ENCODE measurements around the gene TSPY1. TPM values are rescaled to one million over a fixed set of nuclear protein-coding genes. Genes with fewer than 3 reads are reported as not detected.
"Not testable (repeated sequence)": the region's sequence is repeated elsewhere in the genome, so short reads cannot be mapped to it uniquely, and the experiment has no call there.

TSPY1 gene, protein sequence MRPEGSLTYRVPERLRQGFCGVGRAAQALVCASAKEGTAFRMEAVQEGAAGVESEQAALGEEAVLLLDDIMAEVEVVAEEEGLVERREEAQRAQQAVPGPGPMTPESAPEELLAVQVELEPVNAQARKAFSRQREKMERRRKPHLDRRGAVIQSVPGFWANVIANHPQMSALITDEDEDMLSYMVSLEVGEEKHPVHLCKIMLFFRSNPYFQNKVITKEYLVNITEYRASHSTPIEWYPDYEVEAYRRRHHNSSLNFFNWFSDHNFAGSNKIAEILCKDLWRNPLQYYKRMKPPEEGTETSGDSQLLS
- total RNA-seq (not detected in 2 replicates), polyA plus RNA-seq (not detected in 2 replicates), polyA minus RNA-seq (not detected in 2 replicates)
- not detected for total RNA-seq (2013)

DNA sequence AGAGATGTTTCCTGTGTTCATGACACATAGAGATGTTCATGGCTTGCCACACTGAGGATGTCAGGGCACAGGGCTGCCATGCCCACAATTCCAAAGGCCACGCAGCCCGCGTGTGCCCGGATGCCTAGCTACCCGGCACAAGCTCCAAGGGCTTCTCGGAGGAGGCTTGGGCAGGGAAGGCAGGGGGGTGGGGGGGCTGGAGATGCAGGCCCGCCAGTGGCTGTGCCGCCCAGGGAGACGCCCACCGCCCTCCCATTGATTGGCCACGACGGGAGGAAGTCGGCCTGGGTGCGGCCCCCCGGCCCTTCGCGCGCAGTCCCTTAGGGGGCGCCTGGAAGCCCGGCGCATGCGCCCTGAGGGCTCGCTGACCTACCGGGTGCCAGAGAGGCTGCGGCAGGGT is at the start of gene TSPY1:
TSS of gene TSPY1 (plus strand) at position 301 of the 400 bp plus-strand sequence. CDS start at position 347, 46 bp downstream.
- H3K27me3 Mint-ChIP-seq; H3K9ac ChIP-seq (ENCODE audit: low read length); H3K4me3 ChIP-seq (ENCODE audit: control extremely low read depth in 1 of 5, extremely low read depth in 1 of 5, insufficient read depth in 1 of 5, low read depth in 2 of 5, low read length in 4 of 5); H3K9me3 ChIP-seq (ENCODE audit: control extremely low read depth in 1 of 3, control insufficient read depth in 2 of 3, insufficient read depth in 1 of 3, low read length in 2 of 3); H3K36me3 ChIP-seq (replicated peaks in 1 of 2; ENCODE audit: control extremely low read depth in 1 of 2, control insufficient read depth in 1 of 2, extremely low read depth in 1 of 2, insufficient read depth in 2 of 2, low read length in 1 of 2); H3K4me2 ChIP-seq (replicated peaks; ENCODE audit: low read depth, low read length, poor library complexity, severe bottlenecking); POLR2A ChIA-PET; H2AFZ ChIP-seq (ENCODE audit: insufficient read depth, low read depth, low read length, poor library complexity, severe bottlenecking); H3K9me3 Mint-ChIP-seq (ENCODE audit: insufficient read depth); H3K4me3 Mint-ChIP-seq; H3K27ac ChIP-seq (ENCODE audit: low read length in 2 of 2); H3K27ac Mint-ChIP-seq; H3K4me1 ChIP-seq (ENCODE audit: control insufficient read depth in 2 of 2, insufficient read depth in 2 of 2, low read length in 2 of 2); H3K27me3 ChIP-seq (replicated peaks in 1 of 4; ENCODE audit: control extremely low read depth in 1 of 4, control insufficient read depth in 3 of 4, insufficient read depth in 4 of 4, low read length in 3 of 4); DNase-seq; ATAC-seq (ENCODE audit: low read depth); CTCF ChIA-PET; H3K4me1 Mint-ChIP-seq; intact Hi-C loops (cut with micrococcal nuclease); H3K79me2 ChIP-seq (ENCODE audit: control insufficient read depth, insufficient read depth, low read length); H4K20me1 ChIP-seq (ENCODE audit: control insufficient read depth, insufficient read depth, low read length, poor library complexity, severe bottlenecking): not testable (repeated sequence)
- no CpG with 5 or more reads among the region's 25 CpGs for WGBS (ENCODE audit: insufficient coverage)

DNA sequence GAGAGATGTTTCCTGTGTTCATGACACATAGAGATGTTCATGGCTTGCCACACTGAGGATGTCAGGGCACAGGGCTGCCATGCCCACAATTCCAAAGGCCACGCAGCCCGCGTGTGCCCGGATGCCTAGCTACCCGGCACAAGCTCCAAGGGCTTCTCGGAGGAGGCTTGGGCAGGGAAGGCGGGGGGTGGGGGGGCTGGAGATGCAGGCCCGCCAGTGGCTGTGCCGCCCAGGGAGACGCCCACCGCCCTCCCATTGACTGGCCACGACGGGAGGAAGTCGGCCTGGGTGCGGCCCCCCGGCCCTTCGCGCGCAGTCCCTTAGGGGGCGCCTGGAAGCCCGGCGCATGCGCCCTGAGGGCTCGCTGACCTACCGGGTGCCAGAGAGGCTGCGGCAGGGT is 20.2 kb downstream of the TSPY1 start, which contains the start of gene TSPY9:
TSS of gene TSPY9 (plus strand) at position 301 of the 400 bp plus-strand sequence. CDS start at position 347, 46 bp downstream.
- H3K27me3 Mint-ChIP-seq; H3K4me2 ChIP-seq (replicated peaks; ENCODE audit: low read depth, low read length, poor library complexity, severe bottlenecking); H3K4me1 ChIP-seq (ENCODE audit: control insufficient read depth in 2 of 2, insufficient read depth in 2 of 2, low read length in 2 of 2); H3K9me3 Mint-ChIP-seq (ENCODE audit: insufficient read depth); H3K4me3 Mint-ChIP-seq; H2AFZ ChIP-seq (ENCODE audit: insufficient read depth, low read depth, low read length, poor library complexity, severe bottlenecking); ATAC-seq (ENCODE audit: low read depth); H3K27ac ChIP-seq (ENCODE audit: low read length in 2 of 2); H4K20me1 ChIP-seq (ENCODE audit: control insufficient read depth, insufficient read depth, low read length, poor library complexity, severe bottlenecking); H3K4me3 ChIP-seq (ENCODE audit: control extremely low read depth in 1 of 5, extremely low read depth in 1 of 5, insufficient read depth in 1 of 5, low read depth in 2 of 5, low read length in 4 of 5); H3K79me2 ChIP-seq (ENCODE audit: control insufficient read depth, insufficient read depth, low read length); H3K4me1 Mint-ChIP-seq; H3K27ac Mint-ChIP-seq; H3K9me3 ChIP-seq (ENCODE audit: control extremely low read depth in 1 of 3, control insufficient read depth in 2 of 3, insufficient read depth in 1 of 3, low read length in 2 of 3); DNase-seq; H3K9ac ChIP-seq (ENCODE audit: low read length); H3K27me3 ChIP-seq (replicated peaks in 1 of 4; ENCODE audit: control extremely low read depth in 1 of 4, control insufficient read depth in 3 of 4, insufficient read depth in 4 of 4, low read length in 3 of 4); intact Hi-C loops (cut with micrococcal nuclease); POLR2A ChIA-PET; CTCF ChIA-PET; H3K36me3 ChIP-seq (replicated peaks in 1 of 2; ENCODE audit: control extremely low read depth in 1 of 2, control insufficient read depth in 1 of 2, extremely low read depth in 1 of 2, insufficient read depth in 2 of 2, low read length in 1 of 2): not testable (repeated sequence)
- no CpG with 5 or more reads among the region's 26 CpGs for WGBS (ENCODE audit: insufficient coverage)

- no CpG with 5 or more reads among the region's 6 CpGs for WGBS (ENCODE audit: insufficient coverage)
- ATAC-seq (ENCODE audit: low read depth); H3K4me3 ChIP-seq (ENCODE audit: control extremely low read depth in 1 of 5, extremely low read depth in 1 of 5, insufficient read depth in 1 of 5, low read depth in 2 of 5, low read length in 4 of 5); H3K4me1 Mint-ChIP-seq; DNase-seq; POLR2A ChIA-PET; H3K27me3 ChIP-seq (replicated peaks in 1 of 4; ENCODE audit: control extremely low read depth in 1 of 4, control insufficient read depth in 3 of 4, insufficient read depth in 4 of 4, low read length in 3 of 4); H3K9ac ChIP-seq (ENCODE audit: low read length); H3K36me3 ChIP-seq (replicated peaks in 1 of 2; ENCODE audit: control extremely low read depth in 1 of 2, control insufficient read depth in 1 of 2, extremely low read depth in 1 of 2, insufficient read depth in 2 of 2, low read length in 1 of 2); H3K4me1 ChIP-seq (ENCODE audit: control insufficient read depth in 2 of 2, insufficient read depth in 2 of 2, low read length in 2 of 2); H3K9me3 ChIP-seq (ENCODE audit: control extremely low read depth in 1 of 3, control insufficient read depth in 2 of 3, insufficient read depth in 1 of 3, low read length in 2 of 3); H2AFZ ChIP-seq (ENCODE audit: insufficient read depth, low read depth, low read length, poor library complexity, severe bottlenecking); H3K9me3 Mint-ChIP-seq (ENCODE audit: insufficient read depth); H3K27ac Mint-ChIP-seq; H3K4me2 ChIP-seq (replicated peaks; ENCODE audit: low read depth, low read length, poor library complexity, severe bottlenecking); H4K20me1 ChIP-seq (ENCODE audit: control insufficient read depth, insufficient read depth, low read length, poor library complexity, severe bottlenecking); H3K27ac ChIP-seq (ENCODE audit: low read length in 2 of 2); intact Hi-C loops (cut with micrococcal nuclease); H3K4me3 Mint-ChIP-seq; H3K27me3 Mint-ChIP-seq; H3K79me2 ChIP-seq (ENCODE audit: control insufficient read depth, insufficient read depth, low read length); CTCF ChIA-PET: not testable (repeated sequence)
Observed at GRCh38 chrY:9504396-9504795, 37.6 kb downstream of the TSPY1 start.

DNA sequence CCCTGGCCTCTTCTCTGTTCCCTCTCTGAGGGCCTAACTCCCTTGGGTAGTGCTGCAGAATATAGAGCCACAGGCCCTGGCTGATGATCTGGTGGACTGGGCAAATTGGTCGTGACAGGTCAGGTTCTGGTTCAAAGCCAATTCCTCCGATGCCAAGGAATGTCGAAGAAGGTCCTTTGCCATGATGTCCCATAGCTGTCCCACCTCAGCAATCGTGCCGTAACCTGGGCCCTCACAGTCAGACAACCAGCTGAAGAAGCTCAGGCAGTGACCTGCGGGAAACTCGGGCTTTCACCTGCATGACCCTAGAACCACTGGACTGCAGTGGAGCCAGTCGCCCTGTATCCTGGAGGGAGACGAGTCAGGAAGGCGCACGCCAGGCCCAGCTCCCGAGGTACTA is 49.5 kb downstream of the TSPY1 start:
- H3K27me3 Mint-ChIP-seq; H3K9me3 Mint-ChIP-seq (ENCODE audit: insufficient read depth); H2AFZ ChIP-seq (ENCODE audit: insufficient read depth, low read depth, low read length, poor library complexity, severe bottlenecking); H3K36me3 ChIP-seq (replicated peaks in 1 of 2; ENCODE audit: control extremely low read depth in 1 of 2, control insufficient read depth in 1 of 2, extremely low read depth in 1 of 2, insufficient read depth in 2 of 2, low read length in 1 of 2); POLR2A ChIA-PET; CTCF ChIA-PET; H3K4me1 ChIP-seq (ENCODE audit: control insufficient read depth in 2 of 2, insufficient read depth in 2 of 2, low read length in 2 of 2); intact Hi-C loops (cut with micrococcal nuclease); H3K4me1 Mint-ChIP-seq; H3K4me3 Mint-ChIP-seq; H3K9me3 ChIP-seq (ENCODE audit: control extremely low read depth in 1 of 3, control insufficient read depth in 2 of 3, insufficient read depth in 1 of 3, low read length in 2 of 3); DNase-seq; H3K27ac ChIP-seq (ENCODE audit: low read length in 2 of 2); H3K27ac Mint-ChIP-seq; ATAC-seq (ENCODE audit: low read depth); H4K20me1 ChIP-seq (ENCODE audit: control insufficient read depth, insufficient read depth, low read length, poor library complexity, severe bottlenecking); H3K4me2 ChIP-seq (replicated peaks; ENCODE audit: low read depth, low read length, poor library complexity, severe bottlenecking); H3K9ac ChIP-seq (ENCODE audit: low read length); H3K4me3 ChIP-seq (ENCODE audit: control extremely low read depth in 1 of 5, extremely low read depth in 1 of 5, insufficient read depth in 1 of 5, low read depth in 2 of 5, low read length in 4 of 5); H3K79me2 ChIP-seq (ENCODE audit: control insufficient read depth, insufficient read depth, low read length); H3K27me3 ChIP-seq (replicated peaks in 1 of 4; ENCODE audit: control extremely low read depth in 1 of 4, control insufficient read depth in 3 of 4, insufficient read depth in 4 of 4, low read length in 3 of 4): not testable (repeated sequence)
- WGBS (ENCODE audit: insufficient coverage) = 74% methylated on average over 3 of the region's 12 CpGs
